GM19324 (cell line): ENCODE measurements around the gene CDX2.
"Not testable (repeated sequence)": the region's sequence is repeated elsewhere in the genome, so short reads cannot be mapped to it uniquely, and the experiment has no call there.

Experiments used
- ATAC-seq: cut with Tn5 transposase; IDR thresholded peaks from one replicate; pipeline ENCODE4 v1.9.1; 2021; ENCODE audit warnings: mild to moderate bottlenecking, moderate library complexity; ENCODE audit not compliant: unreplicated experiment, low FRiP score

The CDX2 gene

DNA sequence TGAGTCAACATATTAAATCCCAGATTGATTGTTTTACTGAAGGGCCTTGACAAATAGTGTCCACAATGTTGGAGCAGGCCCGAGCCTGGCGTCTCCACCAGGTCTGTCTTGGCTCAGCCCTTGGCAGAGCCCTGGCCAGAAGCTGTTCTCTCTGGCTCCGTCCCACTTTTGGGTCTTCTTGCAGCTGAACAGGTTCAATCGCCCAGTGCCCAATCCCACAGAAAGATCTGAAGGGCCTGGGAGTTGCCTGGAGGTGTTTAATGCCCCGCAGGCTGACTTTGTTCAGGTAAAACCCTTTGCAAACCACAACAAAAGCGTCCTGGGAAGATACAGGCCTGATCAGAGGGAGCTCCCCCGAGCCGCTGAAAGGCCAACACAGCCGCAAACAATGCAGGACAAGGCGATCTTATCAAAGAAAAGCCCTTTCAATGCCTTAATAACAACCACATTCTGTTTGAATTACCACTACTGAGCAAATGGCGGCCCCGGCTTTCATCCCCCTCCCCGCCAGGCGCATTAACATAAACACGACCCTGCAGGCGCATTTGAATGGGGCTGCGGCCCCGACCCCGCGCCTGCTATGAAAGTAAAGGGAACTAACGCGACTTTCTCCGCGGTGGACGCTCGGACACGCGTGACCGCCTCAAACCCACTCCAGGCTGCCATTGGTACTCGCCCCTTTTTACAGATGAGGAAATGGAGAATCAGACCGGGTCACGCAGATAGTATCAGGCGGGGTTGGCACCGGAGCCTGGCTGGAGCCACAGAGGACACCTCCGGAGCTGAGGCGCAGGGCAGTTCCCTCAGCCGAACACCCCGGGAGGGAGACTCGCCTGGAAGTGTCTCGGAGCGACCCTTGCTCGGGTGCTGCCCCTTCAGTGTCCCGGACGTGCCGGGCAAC is 3.1 kb downstream of the CDX2 start:
- ATAC-seq: no peak

DNA sequence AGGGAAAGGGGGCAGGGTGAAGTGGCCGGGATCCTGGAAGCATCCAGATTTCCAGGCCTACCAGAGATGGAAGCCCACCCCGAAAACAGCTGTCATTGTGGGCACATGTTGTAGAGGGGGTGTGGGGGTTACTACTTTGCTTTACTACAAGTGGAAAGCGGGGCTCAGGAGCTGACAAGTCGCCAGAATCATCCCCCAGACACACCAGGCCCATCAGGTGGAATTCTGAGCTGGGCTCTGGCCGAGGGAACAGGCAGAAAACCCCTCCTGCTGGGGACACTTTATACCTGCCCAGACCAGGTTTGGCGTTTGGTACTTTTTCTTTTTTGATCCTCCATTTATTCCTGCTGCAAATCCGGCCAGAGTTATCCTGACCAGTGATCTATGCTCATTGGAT is 3.8 kb downstream of the CDX2 start:
- ATAC-seq: no peak

DNA sequence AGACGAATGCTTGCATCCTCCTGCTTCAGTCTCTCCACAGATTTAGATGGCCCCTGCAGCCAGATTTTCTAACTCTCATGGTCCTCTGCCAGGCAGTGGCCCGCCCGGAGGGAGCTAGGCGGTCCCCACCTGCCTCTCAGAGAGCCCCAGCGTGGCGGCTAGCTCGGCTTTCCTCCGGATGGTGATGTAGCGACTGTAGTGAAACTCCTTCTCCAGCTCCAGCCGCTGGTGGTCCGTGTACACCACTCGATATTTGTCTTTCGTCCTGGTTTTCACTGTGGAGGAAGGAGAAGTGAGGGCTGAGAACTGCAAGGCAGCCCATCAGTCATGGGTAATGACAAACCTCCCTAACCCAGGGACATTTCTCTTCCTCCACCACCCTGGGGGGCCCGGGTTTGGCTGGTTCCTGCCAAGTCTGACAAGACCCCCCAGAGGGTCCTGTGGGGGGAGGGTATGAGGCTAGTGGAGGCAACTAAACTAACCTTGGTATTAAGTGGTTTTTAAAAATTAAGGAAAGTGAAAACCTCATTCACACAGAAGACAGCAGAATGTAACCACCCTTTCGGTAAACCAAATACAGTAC is 4.3 kb downstream of the CDX2 start:
- ATAC-seq: no peak

DNA sequence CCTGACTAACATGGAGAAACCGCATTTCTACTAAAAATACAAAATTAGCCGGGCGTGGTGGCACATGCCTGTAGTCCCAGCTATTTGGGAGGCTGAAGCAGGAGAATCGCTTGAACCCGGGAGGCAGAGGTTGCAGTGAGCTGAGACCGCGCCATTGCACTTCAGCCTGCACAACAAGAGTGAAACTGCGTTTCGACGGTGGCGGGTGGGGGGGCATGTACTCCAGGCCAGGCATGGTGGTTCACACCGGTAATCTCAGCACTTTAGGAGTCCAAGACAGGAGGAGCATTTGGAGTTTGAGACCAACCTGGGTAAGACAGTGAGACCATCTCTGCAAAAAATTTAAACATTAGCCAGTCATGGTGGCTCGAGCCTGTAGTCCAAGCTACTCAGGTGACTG is 4.9 kb downstream of the CDX2 start:
- ATAC-seq: not testable (repeated sequence)

DNA sequence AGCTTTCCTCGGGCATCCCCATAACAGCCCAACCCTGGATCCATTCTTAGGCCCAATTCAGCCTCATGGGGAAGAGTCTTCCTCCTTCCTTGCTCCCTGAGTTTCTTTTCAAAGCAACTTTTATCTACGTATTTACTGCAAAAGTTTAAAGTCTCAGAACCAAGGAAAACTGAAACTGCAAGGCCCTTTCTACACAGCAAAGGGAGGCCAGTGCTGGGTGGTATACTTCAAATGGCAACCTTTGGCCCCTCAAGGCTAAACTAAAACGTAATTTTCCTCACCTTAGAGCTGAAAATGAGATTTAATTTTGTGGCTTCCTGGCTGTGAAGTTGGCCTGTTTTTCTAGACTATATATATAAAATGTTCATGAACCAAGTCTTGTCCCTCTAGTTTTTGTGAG is 5.6 kb downstream of the CDX2 start:
- ATAC-seq: no peak

DNA sequence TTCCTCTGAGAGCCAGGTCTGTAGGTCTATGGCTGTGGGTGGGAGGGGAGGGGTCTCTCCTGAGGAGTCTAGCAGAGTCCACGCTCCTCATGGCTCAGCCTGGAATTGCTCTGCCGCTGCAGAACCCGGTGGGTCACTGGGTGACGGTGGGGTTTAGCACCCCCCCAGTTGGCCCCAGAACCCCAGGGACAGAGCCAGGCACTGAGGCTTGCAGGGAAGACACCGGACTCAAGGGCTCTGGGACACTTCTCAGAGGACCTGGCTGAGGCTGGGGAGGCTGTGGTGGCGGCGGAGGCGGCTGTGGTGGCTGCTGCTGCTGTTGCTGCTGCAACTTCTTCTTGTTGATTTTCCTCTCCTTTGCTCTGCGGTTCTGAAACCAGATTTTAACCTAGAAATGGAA is 6.1 kb downstream of the CDX2 start:
- ATAC-seq: no peak

DNA sequence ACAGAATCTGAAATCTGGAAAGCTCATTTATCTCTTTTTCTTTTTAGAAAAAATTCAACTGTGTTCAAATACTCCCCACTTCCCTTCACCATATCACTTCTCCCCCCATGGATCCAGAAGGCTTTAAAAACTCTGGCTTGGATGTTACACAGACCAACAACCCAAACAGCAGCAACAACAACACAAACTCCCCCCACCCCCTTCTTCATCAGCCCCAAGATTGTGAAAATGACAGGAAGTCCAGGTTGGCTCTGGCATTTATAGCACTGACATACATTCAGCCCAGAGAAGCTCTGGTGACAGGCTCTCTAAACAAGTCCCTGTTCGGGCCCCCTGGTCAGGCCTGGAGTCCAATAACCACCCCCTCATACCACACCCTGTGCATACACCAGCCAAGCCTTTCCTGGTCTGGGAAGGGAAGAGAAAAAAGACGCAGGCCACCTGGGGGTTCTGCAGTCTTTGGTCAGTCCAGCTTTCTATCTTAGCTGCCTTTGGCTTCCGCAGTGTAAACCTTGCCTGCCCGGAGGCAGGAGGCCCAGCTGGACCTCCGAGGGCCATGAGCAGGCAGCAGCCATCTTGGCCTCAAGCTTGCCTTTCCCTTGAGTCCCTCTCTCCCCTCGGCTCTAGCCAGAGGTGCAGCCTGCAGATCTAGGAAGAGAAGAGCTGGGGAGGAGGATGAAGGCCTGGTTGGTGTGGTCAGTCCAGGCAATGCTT is 6.8 kb downstream of the CDX2 start:
- ATAC-seq: no peak

DNA sequence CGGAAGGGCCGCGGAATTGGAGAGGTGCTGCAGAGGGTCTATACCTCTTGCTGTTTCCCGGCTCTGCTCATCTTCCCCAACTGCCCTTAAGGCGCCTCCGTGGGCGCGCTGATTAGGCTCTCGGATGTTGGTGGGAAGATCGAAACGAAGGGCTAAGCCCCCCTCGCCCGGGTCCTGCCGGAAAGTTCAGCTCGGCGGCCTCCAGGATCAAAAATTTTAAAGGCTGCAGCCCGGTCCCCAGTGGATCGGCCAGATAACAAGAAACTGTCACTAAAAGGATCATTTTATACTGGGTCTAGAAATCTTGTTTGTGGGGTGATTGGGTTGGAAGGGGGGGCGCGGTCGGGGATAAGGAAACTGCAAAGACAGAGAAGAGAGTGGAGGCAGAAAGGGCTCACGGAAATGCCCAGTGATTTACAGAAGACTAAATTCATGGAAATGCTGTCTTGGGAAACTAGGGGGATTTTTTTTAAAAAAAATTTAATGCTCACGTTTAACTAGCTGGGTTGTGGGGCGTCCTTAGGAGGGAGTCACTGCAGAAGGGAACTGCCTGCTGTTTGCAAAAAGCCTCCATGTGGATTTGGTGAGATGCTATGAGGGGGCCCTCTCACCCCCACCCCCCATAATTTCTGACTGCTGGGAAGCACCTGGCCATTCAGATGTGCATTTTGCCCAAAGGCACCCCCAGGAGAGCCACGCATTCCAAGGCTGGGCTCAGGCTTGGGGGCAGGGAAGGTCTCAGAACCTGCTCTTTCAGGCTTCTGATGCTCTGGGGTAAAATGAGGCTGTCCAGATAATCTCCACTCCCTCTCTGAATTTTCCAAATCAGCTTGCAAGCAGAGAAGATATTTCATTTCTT is 7.7 kb downstream of the CDX2 start:
- no peak for ATAC-seq

DNA sequence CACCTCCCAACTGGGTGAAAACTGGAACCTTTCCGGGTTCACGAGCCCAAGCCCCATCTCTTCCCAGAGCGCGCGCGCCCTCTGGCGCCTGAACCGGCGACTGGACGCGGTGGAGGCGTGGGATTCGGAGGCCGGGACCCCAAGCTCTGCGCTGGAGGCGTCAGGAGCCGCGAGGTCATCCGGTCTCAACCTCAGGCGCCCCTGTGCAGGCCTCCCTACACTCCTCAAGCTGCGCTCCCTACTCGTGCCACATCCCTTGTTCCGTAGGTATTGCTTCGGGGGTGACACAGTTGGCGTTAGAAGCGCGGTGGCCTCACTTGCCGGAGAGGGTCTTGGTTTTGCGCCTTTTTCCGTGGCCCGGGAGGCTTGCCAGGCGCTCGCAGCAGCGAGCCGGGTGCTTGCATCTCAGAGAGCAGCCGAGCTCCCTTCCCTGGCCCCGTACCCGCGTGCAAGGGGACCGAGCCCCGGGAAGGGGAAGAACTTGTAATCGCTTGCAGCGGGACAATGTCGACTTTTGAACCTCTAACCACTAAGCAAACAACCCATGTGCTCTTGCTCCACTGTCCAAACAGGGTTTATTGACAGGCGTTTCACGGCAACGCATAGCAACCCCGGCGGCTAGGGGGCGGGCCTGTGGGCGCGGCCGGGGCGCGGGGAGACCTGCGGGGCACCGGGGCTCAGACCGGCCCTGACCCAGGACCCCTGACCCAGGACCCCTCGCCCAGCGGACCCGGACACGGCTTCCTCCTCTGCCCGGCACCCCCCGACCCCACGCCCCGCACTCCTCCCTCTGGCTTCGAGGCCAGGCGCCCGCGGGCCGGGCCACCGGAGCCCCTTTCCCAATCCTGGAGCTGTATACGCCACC is 8.5 kb downstream of the CDX2 start:
- no peak for ATAC-seq

DNA sequence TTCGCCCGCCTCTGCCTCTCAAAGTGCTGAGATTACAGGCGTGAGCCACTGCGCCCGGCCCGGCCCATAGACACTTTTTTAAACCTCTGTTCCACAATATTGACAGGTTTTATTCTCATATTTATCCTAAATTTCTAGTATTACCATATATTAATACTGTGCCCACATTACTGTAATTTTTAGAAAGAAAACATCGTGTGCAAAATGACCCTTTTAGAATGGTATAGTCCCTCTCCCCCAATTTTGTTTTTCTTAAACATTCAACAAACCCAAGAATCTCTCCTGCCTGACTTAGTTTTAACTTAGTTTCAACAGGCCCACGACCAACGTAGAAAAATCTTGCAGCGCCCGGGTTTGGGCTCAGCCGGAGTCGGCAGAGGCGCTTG is 9.1 kb downstream of the CDX2 start:
- no peak for ATAC-seq

DNA sequence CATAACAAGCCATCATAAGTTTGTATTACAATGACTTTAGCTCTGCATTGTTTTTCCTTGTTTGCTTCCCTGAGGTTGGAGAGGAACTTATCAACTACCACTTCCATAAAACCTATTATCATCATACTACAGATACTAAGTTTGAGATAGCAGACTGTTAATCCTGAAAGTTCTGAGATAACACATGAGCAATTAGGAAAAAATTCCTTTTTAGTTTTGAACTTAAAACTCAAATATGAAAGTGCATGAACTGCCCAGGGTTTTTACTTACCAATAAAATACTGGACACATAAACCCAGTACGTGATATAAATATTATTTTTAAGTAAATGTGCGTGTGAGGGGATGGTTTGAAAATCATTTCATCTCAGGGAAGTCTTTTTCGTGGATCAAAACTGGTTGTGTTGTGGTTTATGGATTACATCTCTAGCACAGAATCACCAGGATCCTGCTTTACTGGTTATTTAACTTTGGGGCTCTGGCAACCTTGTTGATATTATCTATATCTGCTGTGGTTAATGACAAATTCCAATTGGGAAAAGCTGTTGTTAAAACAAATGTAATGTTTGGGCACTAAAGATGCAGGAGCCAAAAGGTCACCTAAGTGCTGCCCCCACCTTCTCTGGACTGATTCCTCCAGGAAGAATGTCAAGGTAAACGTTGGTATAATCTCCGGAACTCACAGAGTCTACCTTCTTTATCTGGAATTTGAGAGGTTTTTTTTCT is 12.4 kb downstream of the CDX2 start:
- no peak for ATAC-seq

DNA sequence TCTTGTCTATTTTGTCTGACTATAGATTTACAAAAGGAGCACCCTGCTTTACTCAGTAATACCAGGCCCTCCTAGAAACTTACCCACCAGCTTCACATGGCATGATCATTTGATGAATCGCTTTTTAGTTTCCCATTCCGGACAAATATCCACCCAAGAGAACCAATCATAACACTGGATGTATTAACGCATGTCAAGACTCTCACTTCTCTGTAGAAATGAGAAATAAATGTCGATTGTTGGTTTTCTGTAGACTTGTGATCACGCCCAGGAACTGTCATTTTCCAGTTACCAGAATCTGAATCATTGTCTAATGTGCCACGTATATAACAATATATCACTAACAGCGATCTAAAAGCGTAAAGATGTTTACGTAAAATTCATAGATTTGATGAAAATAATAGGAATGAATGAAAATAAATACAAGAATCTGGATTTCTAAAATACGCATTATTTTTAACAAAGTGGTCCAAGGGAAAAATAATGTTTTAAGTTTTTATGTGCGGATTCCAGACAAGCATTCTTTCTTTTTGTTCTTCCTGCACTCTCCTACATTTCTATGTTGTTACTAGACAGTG is 14.0 kb downstream of the CDX2 start:
- no peak for ATAC-seq

DNA sequence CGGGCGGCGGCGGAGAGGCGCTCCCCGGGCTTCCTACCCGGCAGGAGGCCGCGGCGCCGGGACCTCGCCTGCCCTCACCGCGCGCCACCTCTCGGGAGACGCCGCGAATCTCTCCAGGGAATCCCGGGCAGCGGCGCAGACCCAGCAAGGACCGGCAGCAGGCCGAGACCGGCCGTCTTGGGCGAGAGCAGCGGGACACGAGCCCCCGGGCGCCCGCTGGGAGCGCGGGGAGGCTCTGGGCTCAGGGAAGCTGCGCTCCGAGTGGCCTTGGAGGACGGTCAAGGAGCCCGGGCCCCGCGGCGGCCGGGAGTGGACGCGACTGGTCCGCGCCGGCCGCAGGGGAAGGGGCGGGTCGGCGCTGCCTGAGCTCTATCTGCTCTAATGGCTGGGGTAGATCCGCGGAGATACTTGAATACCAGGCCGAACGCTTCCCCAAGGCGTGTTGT is 14.7 kb downstream of the CDX2 start:
- ATAC-seq: peak; percentile 26

DNA sequence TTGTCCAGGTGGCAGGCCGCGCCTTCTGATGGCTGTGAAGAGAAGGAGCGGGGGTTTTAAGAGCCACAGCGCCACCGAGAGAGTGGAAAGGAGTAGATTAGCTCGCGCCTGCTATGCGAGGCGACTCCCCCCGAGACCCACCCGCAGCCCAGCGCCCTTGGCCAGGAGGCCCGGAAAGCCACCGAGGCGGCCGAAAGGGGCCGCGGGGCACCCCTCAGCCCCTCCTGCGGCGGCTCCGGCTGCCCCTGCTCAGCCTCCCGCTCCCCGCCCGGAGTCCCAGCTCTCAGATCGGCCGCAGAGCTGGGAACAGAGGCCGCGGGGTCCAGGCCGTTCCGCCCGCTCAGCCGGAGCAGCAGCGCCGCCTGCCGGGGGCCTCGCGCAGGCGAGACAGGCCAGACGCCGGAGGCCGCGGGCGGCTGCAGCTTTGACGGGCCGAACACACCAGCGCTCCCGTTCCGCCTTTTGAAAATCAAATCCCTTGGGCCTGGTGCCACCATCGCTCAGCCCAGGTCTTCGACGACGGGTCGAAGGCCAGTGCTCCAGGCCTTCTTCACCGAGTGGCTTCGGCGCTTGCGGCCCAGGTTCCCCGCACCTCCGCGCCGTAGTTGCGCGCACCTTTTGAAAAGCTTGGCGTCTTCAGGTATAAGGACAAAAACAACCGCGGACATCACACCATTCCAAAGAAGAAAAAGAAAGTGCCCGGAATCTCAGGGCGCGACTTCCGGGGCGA is 15.3 kb downstream of the CDX2 start:
- peak; percentile 87 for ATAC-seq

DNA sequence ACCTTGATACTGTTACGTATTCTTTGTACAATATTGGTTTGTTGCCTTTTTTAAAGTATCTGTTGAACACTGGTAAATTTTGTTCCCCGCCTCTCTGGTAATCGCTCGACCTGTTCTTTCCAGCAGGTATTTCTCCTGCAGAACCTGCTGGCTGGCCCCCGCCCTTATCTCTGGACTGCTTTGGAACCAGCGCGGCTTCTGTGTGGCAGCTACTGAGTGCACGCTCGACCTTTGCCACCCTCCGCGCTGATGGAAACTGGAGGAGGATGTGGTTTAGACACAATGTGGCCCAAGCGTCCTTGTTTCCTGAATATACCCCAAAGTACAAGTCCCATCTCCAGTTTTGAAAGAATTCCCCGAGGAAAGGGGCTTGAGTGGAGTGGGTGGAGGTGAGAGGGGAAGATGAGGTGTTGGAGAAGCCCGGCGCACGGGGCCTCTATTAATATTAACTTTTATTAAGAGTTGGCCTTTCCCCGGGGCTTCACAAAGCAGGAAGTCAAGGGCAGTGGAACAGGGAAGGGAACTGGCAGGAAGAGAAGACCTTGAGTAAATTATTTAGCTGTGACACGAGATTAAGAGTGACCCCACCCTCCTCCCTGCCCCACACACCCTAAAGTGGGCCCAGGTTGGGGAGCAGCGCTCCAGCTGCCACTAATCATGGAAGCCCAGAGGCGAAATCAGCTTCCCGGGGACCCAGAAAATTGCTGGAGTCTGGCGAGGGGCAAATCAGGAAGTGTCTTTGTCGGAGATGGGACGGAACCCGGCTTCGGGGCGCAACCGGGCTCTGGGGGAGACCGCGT is 16.0 kb downstream of the CDX2 start:
- no peak for ATAC-seq

DNA sequence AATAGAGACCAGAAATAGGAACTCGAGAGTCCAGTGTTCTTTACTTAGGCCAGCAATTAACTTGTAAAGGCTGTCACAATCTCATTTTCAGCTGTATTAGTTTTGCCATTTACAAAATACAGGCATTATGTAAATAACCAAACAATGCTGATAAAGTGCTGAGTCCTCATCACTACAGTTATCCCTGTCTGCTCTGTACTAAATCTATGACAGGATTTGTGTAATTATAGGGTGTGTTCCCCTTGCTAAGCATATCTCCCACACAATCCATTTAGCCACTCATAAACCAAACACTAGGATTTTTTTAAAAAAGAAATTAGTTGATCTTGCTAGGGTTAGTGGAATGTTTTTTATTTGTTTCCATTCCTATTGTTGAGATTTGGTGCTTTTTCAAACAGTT is 26.1 kb downstream of the CDX2 start:
- no peak for ATAC-seq
